Hematopoietic multipotent progenitor cell treated with erythropoietin and hydrocortisone succinate and interleukin-3 and kit ligand, for 6 days (in vitro differentiated cells): ENCODE results near the gene ROCK2.

Source experiments
- DNase-seq: peaks from one replicate; pipeline ENCODE4 v3.0.0-alpha.2; 2015

Gene ROCK2

GRCh38 chr2:11224887-11225286 lies 119.5 kb downstream of the ROCK2 start:
- peak; percentile 35 for DNase-seq

DNA sequence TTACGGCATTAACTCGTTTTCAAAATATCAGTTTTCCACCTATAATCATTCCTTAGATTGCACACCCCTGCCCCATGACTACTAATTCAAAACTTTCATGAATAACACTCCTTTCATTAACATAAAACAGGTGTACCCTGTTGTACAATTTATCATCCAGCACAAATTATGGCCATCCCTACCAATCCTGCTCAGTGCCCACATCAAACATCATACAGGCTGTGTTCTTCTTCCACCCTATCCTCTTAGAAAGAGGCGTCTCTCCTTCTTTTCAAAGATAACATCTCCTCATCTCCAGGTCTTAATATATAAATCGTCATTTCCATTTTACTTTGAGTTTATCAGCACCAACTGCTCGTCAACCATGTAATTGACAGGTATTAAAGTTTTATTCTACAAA lies 121.6 kb downstream of the ROCK2 start:
- no peak for DNase-seq

- DNase-seq = no peak
Observed at GRCh38 chr2:11220445-11220844, 124.0 kb downstream of the ROCK2 start.

DNA sequence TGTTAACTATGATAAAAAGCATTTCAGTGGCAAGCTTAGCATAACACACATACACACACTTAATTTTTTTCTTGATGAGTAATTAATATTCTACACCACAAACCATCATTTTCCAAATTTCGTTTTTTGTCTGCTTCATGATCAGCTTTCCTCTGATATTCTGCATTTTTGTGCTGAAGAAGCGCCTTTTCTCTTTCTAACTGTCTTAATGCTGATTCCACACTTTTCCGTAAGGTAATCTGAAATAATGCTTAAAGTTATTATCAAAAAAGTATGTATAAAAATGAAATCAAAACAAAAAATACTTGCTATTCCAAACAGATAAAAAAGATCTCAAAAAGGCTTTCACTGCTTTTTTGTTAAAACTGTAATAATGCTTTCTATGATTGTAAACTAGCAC lies 129.0 kb downstream of the ROCK2 start:
- DNase-seq = no peak

- no peak for DNase-seq
Observed at GRCh38 chr2:11214770-11215169, 129.7 kb downstream of the ROCK2 start.

- DNase-seq = no peak
Observed at GRCh38 chr2:11213975-11214374, 130.5 kb downstream of the ROCK2 start.

- no peak for DNase-seq
Observed at GRCh38 chr2:11213090-11213638, 131.3 kb downstream of the ROCK2 start.

DNA sequence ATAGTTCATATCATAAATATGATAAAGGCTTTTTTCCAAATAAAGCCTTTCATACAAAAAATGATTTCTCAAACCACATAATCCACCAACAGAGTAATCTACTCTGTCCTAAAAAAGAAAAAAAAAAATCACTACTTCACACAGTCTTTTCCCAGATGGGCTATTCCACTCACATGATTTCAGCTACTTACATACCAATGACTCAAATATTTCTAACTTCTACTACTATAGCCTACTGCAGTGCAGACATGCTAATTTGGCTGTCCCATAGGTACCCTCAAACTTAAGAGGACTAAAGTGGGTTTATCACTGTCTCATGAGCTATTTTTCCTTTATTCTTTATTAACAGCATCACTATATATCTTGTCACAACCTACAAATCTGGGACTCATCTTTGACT lies 131.8 kb downstream of the ROCK2 start:
- DNase-seq = no peak

GRCh38 chr2:11208083-11208482 lies 136.4 kb downstream of the ROCK2 start:
- no peak for DNase-seq

DNA sequence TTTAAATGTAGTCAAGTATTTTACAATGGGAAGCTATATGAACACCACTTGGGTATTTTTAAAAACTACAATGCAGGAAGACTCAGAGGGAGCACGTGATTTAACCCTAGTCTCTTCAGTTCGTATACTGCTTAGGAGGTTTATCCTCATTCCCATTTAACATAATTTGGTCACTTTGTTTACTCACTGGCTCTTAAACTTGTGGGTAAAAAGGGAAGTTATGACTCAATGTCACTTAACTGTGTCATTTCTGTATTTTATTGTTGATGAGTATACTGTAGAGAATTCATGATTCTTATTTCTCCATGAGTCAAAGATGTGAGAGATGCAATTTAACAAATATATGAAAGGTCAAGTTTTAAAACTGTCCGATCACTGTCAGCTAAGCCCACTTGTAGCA lies 141.0 kb downstream of the ROCK2 start:
- DNase-seq = peak; percentile 24

GRCh38 chr2:11201969-11202368 lies 142.5 kb downstream of the ROCK2 start:
- DNase-seq = no peak

- DNase-seq = no peak
Observed at GRCh38 chr2:11200651-11201050, 143.8 kb downstream of the ROCK2 start.

GRCh38 chr2:11196246-11196645 lies 148.2 kb downstream of the ROCK2 start:
- DNase-seq = no peak

- peak; percentile 55 for DNase-seq
Observed at GRCh38 chr2:11187731-11188130, 156.7 kb downstream of the ROCK2 start.

- no peak for DNase-seq
Observed at GRCh38 chr2:11187083-11187619, 157.3 kb downstream of the ROCK2 start.

GRCh38 chr2:11186145-11186544 lies 158.3 kb downstream of the ROCK2 start:
- no peak for DNase-seq

- no peak for DNase-seq
Observed at GRCh38 chr2:11182951-11183350, 161.5 kb downstream of the ROCK2 start.

DNA sequence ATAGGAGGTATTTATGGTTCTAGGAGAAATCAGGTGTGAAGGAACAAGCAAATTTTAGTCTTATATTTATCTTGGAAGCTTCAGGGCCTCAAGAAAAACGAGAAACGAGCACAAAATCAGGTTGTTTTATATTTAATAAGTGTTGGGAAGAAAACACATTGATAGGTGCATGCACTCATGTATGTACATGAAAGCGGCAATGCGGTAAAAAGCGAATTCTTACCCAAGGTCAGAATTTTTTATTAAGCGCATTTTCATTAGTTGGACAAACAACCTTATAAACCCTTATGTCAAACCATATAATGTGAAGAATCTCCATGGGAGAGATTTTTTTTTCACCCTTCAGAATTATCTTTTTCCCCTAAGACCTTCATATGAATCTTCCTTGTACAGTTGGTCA lies 163.8 kb downstream of the ROCK2 start:
- DNase-seq = no peak

DNA sequence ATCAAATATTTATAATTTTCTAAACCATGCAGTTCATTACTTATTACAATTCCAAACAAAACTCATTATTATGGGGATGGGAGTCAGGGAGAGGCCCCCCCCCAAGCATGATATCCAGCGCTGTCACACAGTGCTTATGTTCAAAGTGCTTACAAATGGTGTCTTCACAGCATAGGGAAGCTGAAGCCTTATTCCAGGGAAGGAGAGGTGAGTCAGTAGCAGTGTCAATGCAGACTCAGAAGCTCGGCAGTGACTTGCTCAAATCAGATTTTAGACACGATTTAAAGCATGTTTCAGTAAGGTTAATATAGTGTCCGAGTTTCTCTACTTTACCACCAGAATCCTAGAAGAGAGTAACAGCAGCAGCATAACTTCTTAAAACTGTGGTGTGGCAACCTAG lies 164.5 kb downstream of the ROCK2 start:
- DNase-seq = no peak

DNA sequence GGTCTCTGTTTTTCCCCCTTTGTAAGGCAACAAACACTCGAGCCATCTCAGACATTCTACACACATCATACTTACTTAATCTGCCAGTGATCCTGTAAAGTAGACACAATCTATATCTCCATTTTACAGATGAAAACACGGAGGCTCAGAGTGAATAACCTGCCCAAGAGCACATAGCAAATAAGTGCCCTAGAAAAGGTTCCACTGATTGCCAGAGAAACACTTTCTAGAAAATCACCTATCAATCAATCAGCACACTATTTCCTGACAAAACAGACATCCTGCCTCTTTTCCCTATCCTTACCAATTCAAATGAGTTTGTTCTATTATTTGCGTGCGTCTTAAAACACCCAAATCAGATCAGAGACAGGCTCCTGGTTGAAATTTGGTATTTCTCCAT lies 165.2 kb downstream of the ROCK2 start:
- no peak for DNase-seq

- no peak for DNase-seq
Observed at GRCh38 chr2:11177871-11178690, 166.4 kb downstream of the ROCK2 start.

- DNase-seq = peak; percentile 32
Observed at GRCh38 chr2:11175293-11175795, 169.1 kb downstream of the ROCK2 start.

GRCh38 chr2:11174222-11174621 lies 170.2 kb downstream of the ROCK2 start:
- DNase-seq = no peak

- no peak for DNase-seq
Observed at GRCh38 chr2:11169333-11169732, 175.1 kb downstream of the ROCK2 start.
